ENCODE data around the gene SLC35D1.

DNA sequence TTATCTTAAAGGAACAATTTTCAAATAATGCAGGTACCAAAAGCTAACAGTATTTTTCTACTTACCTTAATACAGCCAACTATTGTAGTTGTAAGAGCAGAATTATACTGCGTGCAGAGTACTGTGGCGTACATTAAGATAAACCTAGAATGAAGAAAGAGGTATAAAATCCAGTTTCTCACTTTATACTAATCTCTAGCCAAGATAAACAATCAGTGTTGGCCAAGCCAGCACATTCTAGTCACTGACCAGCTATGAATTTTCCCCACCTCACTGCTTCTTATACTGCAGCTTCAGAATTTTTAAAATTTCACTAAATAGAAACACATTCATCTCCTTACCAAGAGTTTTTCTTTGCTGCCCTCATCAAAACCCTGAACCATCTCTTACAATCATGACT, 33.6 kb downstream of the SLC35D1 start:
- TF ChIP-seq, protein P1, sequence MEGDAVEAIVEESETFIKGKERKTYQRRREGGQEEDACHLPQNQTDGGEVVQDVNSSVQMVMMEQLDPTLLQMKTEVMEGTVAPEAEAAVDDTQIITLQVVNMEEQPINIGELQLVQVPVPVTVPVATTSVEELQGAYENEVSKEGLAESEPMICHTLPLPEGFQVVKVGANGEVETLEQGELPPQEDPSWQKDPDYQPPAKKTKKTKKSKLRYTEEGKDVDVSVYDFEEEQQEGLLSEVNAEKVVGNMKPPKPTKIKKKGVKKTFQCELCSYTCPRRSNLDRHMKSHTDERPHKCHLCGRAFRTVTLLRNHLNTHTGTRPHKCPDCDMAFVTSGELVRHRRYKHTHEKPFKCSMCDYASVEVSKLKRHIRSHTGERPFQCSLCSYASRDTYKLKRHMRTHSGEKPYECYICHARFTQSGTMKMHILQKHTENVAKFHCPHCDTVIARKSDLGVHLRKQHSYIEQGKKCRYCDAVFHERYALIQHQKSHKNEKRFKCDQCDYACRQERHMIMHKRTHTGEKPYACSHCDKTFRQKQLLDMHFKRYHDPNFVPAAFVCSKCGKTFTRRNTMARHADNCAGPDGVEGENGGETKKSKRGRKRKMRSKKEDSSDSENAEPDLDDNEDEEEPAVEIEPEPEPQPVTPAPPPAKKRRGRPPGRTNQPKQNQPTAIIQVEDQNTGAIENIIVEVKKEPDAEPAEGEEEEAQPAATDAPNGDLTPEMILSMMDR (IDR thresholded peaks at IDR 0.05; ENCODE audit: low read depth, low read length, missing input control), result no peak
- TF ChIP-seq GABPA (IDR thresholded peaks at IDR 0.05 in 1 of 2, conservative IDR thresholded peaks at IDR 0.05 in 1 of 2) (no peak), TAF1 (conservative IDR thresholded peaks at IDR 0.05) (no peak), YY1 (IDR thresholded peaks at IDR 0.05) (no peak), RXRA (IDR thresholded peaks at IDR 0.05) (no peak), JUND (IDR thresholded peaks at IDR 0.05) (no peak), EGR1 (IDR thresholded peaks at IDR 0.05; ENCODE audit: low read depth in 2 of 2) (no peak), FOXA1 (IDR thresholded peaks at IDR 0.05) (no peak), NR2F2 (IDR thresholded peaks at IDR 0.05) (no peak), HNF4G (IDR thresholded peaks at IDR 0.05) (no peak), SP1 (IDR thresholded peaks at IDR 0.05) (no peak)
- TF ChIP-seq, protein P2, sequence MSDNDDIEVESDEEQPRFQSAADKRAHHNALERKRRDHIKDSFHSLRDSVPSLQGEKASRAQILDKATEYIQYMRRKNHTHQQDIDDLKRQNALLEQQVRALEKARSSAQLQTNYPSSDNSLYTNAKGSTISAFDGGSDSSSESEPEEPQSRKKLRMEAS (IDR thresholded peaks at IDR 0.05), result no peak
- TF ChIP-seq, protein P3, sequence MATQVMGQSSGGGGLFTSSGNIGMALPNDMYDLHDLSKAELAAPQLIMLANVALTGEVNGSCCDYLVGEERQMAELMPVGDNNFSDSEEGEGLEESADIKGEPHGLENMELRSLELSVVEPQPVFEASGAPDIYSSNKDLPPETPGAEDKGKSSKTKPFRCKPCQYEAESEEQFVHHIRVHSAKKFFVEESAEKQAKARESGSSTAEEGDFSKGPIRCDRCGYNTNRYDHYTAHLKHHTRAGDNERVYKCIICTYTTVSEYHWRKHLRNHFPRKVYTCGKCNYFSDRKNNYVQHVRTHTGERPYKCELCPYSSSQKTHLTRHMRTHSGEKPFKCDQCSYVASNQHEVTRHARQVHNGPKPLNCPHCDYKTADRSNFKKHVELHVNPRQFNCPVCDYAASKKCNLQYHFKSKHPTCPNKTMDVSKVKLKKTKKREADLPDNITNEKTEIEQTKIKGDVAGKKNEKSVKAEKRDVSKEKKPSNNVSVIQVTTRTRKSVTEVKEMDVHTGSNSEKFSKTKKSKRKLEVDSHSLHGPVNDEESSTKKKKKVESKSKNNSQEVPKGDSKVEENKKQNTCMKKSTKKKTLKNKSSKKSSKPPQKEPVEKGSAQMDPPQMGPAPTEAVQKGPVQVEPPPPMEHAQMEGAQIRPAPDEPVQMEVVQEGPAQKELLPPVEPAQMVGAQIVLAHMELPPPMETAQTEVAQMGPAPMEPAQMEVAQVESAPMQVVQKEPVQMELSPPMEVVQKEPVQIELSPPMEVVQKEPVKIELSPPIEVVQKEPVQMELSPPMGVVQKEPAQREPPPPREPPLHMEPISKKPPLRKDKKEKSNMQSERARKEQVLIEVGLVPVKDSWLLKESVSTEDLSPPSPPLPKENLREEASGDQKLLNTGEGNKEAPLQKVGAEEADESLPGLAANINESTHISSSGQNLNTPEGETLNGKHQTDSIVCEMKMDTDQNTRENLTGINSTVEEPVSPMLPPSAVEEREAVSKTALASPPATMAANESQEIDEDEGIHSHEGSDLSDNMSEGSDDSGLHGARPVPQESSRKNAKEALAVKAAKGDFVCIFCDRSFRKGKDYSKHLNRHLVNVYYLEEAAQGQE (IDR thresholded peaks at IDR 0.05), result no peak
- TF ChIP-seq, protein P4, sequence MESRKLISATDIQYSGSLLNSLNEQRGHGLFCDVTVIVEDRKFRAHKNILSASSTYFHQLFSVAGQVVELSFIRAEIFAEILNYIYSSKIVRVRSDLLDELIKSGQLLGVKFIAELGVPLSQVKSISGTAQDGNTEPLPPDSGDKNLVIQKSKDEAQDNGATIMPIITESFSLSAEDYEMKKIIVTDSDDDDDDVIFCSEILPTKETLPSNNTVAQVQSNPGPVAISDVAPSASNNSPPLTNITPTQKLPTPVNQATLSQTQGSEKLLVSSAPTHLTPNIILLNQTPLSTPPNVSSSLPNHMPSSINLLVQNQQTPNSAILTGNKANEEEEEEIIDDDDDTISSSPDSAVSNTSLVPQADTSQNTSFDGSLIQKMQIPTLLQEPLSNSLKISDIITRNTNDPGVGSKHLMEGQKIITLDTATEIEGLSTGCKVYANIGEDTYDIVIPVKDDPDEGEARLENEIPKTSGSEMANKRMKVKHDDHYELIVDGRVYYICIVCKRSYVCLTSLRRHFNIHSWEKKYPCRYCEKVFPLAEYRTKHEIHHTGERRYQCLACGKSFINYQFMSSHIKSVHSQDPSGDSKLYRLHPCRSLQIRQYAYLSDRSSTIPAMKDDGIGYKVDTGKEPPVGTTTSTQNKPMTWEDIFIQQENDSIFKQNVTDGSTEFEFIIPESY (IDR thresholded peaks at IDR 0.05), result no peak

All from liver (tissue), 3 donors.